H1 (cell line): ENCODE data around the gene OPRD1. TPM values are rescaled to one million over a fixed set of nuclear protein-coding genes. Genes with fewer than 3 reads are reported as not detected.

Experiments used
- CTCF ChIA-PET: fragments of 300-600 bp; sonication (Branson Sonifier 250); formaldehyde crosslinking; loops from one replicate; lab custom pipeline; 2021; ENCODE audit not compliant: partially characterized antibody; lab: Charles Lee
- POLR2A ChIA-PET: fragments of 300-600 bp; sonication (Branson Sonifier 250); formaldehyde crosslinking; loops from one replicate; lab custom pipeline; 2021; ENCODE audit warnings: inconsistent platforms; ENCODE audit not compliant: partially characterized antibody; lab: Charles Lee
- DNase-seq, 2 experiments: peaks; one replicate each; pipeline versions ENCODE4 v3.0.0 to v3.0.0-alpha.2; 2010 to 2022; ENCODE audit warnings: low spot score in 2 of 2, low read depth in 1 of 2, mixed read lengths in 1 of 2
- FAIRE-seq: peaks from 2 replicates; lab custom pipeline; 2011; peaks lifted over from hg19 to GRCh38; lab: Jason Lieb, UNC
- H2AFZ ChIP-seq: 2 replicates; pipeline ENCODE4 v1.8.1; 2012; ENCODE audit warnings: low read length, inconsistent platforms
- H2AK5ac ChIP-seq: 2 replicates; pipeline ENCODE4 v1.6.1; 2013; ENCODE audit warnings: low read depth, low read length
- H2BK120ac ChIP-seq: replicated peaks from 2 replicates; pipeline ENCODE3; 2013; ENCODE audit warnings: low read depth, low read length, inconsistent platforms
- H2BK12ac ChIP-seq: 2 replicates; pipeline ENCODE4 v1.6.1; 2013; ENCODE audit warnings: low read depth, low read length
- H2BK15ac ChIP-seq: 2 replicates; pipeline ENCODE4 v1.6.1; 2013; ENCODE audit warnings: low read length
- H2BK20ac ChIP-seq: 2 replicates; pipeline ENCODE4 v1.6.1; 2013; ENCODE audit warnings: low read length
- H2BK5ac ChIP-seq: 2 replicates; pipeline ENCODE4 v1.6.1; 2013; ENCODE audit warnings: low read depth, low read length
- H3K14ac ChIP-seq: 2 replicates; pipeline ENCODE4 v1.6.1; 2013; ENCODE audit warnings: inconsistent platforms; ENCODE audit not compliant: insufficient read length
- H3K18ac ChIP-seq: 2 replicates; pipeline ENCODE4 v1.6.1; 2013; ENCODE audit warnings: low read length; ENCODE audit errors: extremely low read depth
- H3K23ac ChIP-seq: 2 replicates; pipeline ENCODE4 v1.6.1; 2013; ENCODE audit warnings: inconsistent platforms; ENCODE audit not compliant: insufficient read length
- H3K23me2 ChIP-seq: 2 replicates; pipeline ENCODE4 v1.6.1; 2013; ENCODE audit warnings: low read depth, low read length
- H3K27ac ChIP-seq: 2 replicates; pipeline ENCODE4 v1.6.1; 2011; ENCODE audit warnings: low read depth, low read length, inconsistent platforms
- H3K27me3 ChIP-seq, 4 experiments: replicated peaks in 1 of 4; 1 replicate in 1 of 4; 2 replicates in 3 of 4; pipeline versions ENCODE4 v1.6.1 to v1.8.1; 2011 to 2013; ENCODE audit warnings: low read length in 3 of 4, mild to moderate bottlenecking in 3 of 4, inconsistent platforms in 2 of 4, mixed read lengths in 2 of 4, moderate library complexity in 1 of 4; ENCODE audit not compliant: control insufficient read depth in 3 of 4, insufficient read depth in 3 of 4; ENCODE audit errors: extremely low read depth in 1 of 4
- H3K36me3 ChIP-seq, 4 experiments: 2 replicates each; pipeline versions ENCODE4 v1.6.1 to v1.8.1; 2011 to 2013; ENCODE audit warnings: mild to moderate bottlenecking in 4 of 4, low read length in 3 of 4, moderate library complexity in 2 of 4, control low read depth in 1 of 4, inconsistent platforms in 1 of 4; ENCODE audit not compliant: insufficient read depth in 4 of 4, control insufficient read depth in 2 of 4
- H3K4ac ChIP-seq: replicated peaks from 2 replicates; pipeline ENCODE3; 2013; ENCODE audit warnings: low read length, low read depth, mixed read lengths, inconsistent platforms; ENCODE audit not compliant: insufficient read length
- H3K4me1 ChIP-seq, 4 experiments: replicated peaks in 1 of 4; 1 replicate in 1 of 4; 2 replicates in 3 of 4; pipeline versions ENCODE4 v1.6.1 to v1.8.1; 2011 to 2013; ENCODE audit warnings: low read length in 3 of 4, inconsistent platforms in 2 of 4, mixed read lengths in 1 of 4; ENCODE audit not compliant: insufficient read depth in 4 of 4, control insufficient read depth in 3 of 4
- H3K4me2 ChIP-seq, 2 experiments: 2 replicates each; pipeline versions ENCODE4 v1.6.1 to v1.8.1; 2011 to 2013; ENCODE audit warnings: low read depth in 2 of 2, low read length in 2 of 2, control low read depth in 1 of 2, inconsistent platforms in 1 of 2, mild to moderate bottlenecking in 1 of 2; ENCODE audit not compliant: insufficient read depth in 1 of 2
- H3K4me3 ChIP-seq, 4 experiments: fragments of 200-600, 300-600 bp in 1 of 4; sonication (generic), shearing (Covaris generic), sonication (Bioruptor Twin) in 1 of 4; 2 replicates each; pipeline versions ENCODE4 v1.5.1 to v1.8.1; 2011 to 2016; ENCODE audit warnings: low read length in 4 of 4, low read depth in 3 of 4, control low read depth in 2 of 4, inconsistent platforms in 2 of 4, mild to moderate bottlenecking in 2 of 4, mixed read lengths in 1 of 4, moderate library complexity in 1 of 4; ENCODE audit not compliant: insufficient read depth in 2 of 4; ENCODE audit errors: extremely low read depth in 1 of 4
- H3K56ac ChIP-seq: replicated peaks from 2 replicates; pipeline ENCODE3; 2013; ENCODE audit warnings: low read depth, mild to moderate bottlenecking, mixed read lengths, low read length, inconsistent platforms; ENCODE audit not compliant: insufficient read length
- H3K79me1 ChIP-seq: 2 replicates; pipeline ENCODE4 v1.6.1; 2013; ENCODE audit warnings: low read depth, low read length, control low read depth
- H3K79me2 ChIP-seq, 2 experiments: 2 replicates each; pipeline versions ENCODE4 v1.6.1 to v1.8.1; 2012 to 2013; ENCODE audit warnings: low read length in 2 of 2, mild to moderate bottlenecking in 2 of 2, inconsistent platforms in 1 of 2; ENCODE audit not compliant: insufficient read depth in 2 of 2, control insufficient read depth in 1 of 2
- H3K9ac ChIP-seq, 4 experiments: replicated peaks in 1 of 4; 1 replicate in 1 of 4; 2 replicates in 3 of 4; pipeline versions ENCODE4 v1.6.1 to v1.8.1; 2011 to 2013; ENCODE audit warnings: low read depth in 3 of 4, low read length in 3 of 4, control low read depth in 2 of 4, mild to moderate bottlenecking in 2 of 4, moderate library complexity in 2 of 4, inconsistent platforms in 1 of 4; ENCODE audit errors: extremely low read depth in 1 of 4
- H3K9me3 ChIP-seq, 2 experiments: 2 replicates each; pipeline versions ENCODE4 v1.6.1 to v1.8.1; 2012 to 2013; ENCODE audit warnings: mild to moderate bottlenecking in 2 of 2, moderate library complexity in 2 of 2, control low read depth in 1 of 2, inconsistent platforms in 1 of 2, low read depth in 1 of 2, low read length in 1 of 2, mixed read lengths in 1 of 2; ENCODE audit not compliant: insufficient read depth in 2 of 2
- H4K20me1 ChIP-seq, 2 experiments: replicated peaks in 1 of 2; 2 replicates each; pipeline versions ENCODE3 to v1.8.1; 2011 to 2013; ENCODE audit warnings: inconsistent platforms in 2 of 2, low read length in 2 of 2, mild to moderate bottlenecking in 1 of 2; ENCODE audit not compliant: insufficient read depth in 2 of 2, control insufficient read depth in 1 of 2
- H4K5ac ChIP-seq: 2 replicates; pipeline ENCODE4 v1.6.1; 2013; ENCODE audit warnings: low read length, low read depth, mixed read lengths, inconsistent platforms; ENCODE audit not compliant: insufficient read length
- H4K8ac ChIP-seq: 2 replicates; pipeline ENCODE4 v1.8.0; 2013; ENCODE audit warnings: mild to moderate bottlenecking, moderate library complexity, low read length, inconsistent platforms; ENCODE audit not compliant: insufficient read depth; ENCODE audit errors: extremely low read depth
- H4K91ac ChIP-seq: replicated peaks from 2 replicates; pipeline ENCODE3; 2013; ENCODE audit warnings: low read length, mixed read lengths, inconsistent platforms; ENCODE audit not compliant: insufficient read length
- ATF3 ChIP-seq: IDR thresholded peaks from 2 replicates; pipeline ENCODE4 v1.6.1; 2011; ENCODE audit warnings: low read depth, mild to moderate bottlenecking, low read length; ENCODE audit not compliant: insufficient read depth
- BCL11A ChIP-seq, 2 experiments: IDR thresholded peaks; one replicate each; pipeline ENCODE4 v1.6.1; 2011; ENCODE audit warnings: low read depth in 2 of 2, low read length in 2 of 2, mild to moderate bottlenecking in 2 of 2
- CBX8 ChIP-seq: fragments of 300-800, 300-1000 bp; sonication (generic); IDR thresholded peaks from 2 replicates; pipeline ENCODE4 v1.7.1; 2016; ENCODE audit warnings: low read depth, low read length, borderline replicate concordance
- CHD1 ChIP-seq: IDR thresholded peaks from 2 replicates; pipeline ENCODE4 v1.6.1; 2012; ENCODE audit warnings: low read depth, low read length, improper control_type of control experiment
- CREB1 ChIP-seq: IDR thresholded peaks from 2 replicates; pipeline ENCODE4 v1.6.1; 2012; ENCODE audit warnings: inconsistent platforms
- GTF2F1 ChIP-seq: IDR thresholded peaks from 2 replicates; pipeline ENCODE4 v1.6.1; 2012; ENCODE audit warnings: low read depth, low read length, improper control_type of control experiment, borderline replicate concordance
- JUN ChIP-seq: IDR thresholded peaks from 2 replicates; pipeline ENCODE4 v1.6.1; 2011; ENCODE audit warnings: low read depth, mild to moderate bottlenecking, improper control_type of control experiment, low read length
- TAF7 ChIP-seq: optimal IDR thresholded peaks from 2 replicates; pipeline ENCODE3; 2011; ENCODE audit warnings: low read depth, mild to moderate bottlenecking, inconsistent platforms, low read length, moderate library complexity, borderline replicate concordance
- TCF12 ChIP-seq: IDR thresholded peaks from 2 replicates; pipeline ENCODE4 v1.6.1; 2011; ENCODE audit warnings: low read depth, mild to moderate bottlenecking, low read length
- WGBS, 2 experiments: shearing (Covaris generic) in 1 of 2; methylation state at CpG; one replicate each; pipeline versions ENCODE4 v1.1.6 to v1.1.7; 2013 to 2015; ENCODE audit warnings: low lambda C conversion rate in 2 of 2, mixed read lengths in 2 of 2, inconsistent platforms in 1 of 2, low coverage in 1 of 2, missing lambda C conversion rate in 1 of 2; ENCODE audit not compliant: insufficient replicate concordance in 2 of 2, insufficient coverage in 1 of 2, insufficient read length in 1 of 2; ENCODE audit errors: extremely low coverage in 1 of 2, missing lambda C conversion rate in 1 of 2; 5-methylcytosine and 5-hydroxymethylcytosine counted together
- polyA plus RNA-seq, 7 experiments: library from polyadenylated mRNA; depleted of rRNA in 3 of 7; stranded (reverse) in 5 of 7; unstranded in 2 of 7; fragments of >200 nt in 5 of 7; fragments of 200-250 nt in 2 of 7; gene quantifications; 1 replicate in 5 of 7; 2 replicates in 1 of 7; 4 replicates in 1 of 7; pipeline versions ENCODE4 v1.2.1 to v1.2.3, GENCODE V29; 2011 to 2013; ENCODE audit warnings: missing spikeins in 2 of 7, mixed read lengths in 2 of 7
- total RNA-seq: library from RNA; stranded (reverse); fragmentation: NEBNext Ultra II Directional; extraction: Animal tissue kit (Norgen Biotek cat#: 25700); gene quantifications from 2 replicates; pipeline ENCODE4 v1.2.1, GENCODE V29; 2021

The OPRD1 gene
- total and polyA plus RNA-seq, 2 of the 8 experiments (the other 6 are each of a cell fraction or from before 2014, with no cell fraction given): 2.6 to 3.7 TPM

GRCh38 chr1:28770601-28771165 is 41.3 kb upstream of the OPRD1 start:
- FAIRE-seq (no peak), DNase-seq (no peak)
- Histone ChIP-seq H4K91ac (no peak overlapping the region), H3K27me3 (no peaks in the 10 kb centered on the region), H2BK5ac (no peak overlapping the region), H3K4me2 (no peak overlapping the region), H3K23me2 (no peaks in the 10 kb centered on the region; the same call in 1 of the 2 replicates), H3K56ac (no peak overlapping the region), H4K8ac (no peak overlapping the region), H2BK15ac (no peak overlapping the region), H3K9me3 (no peaks in the 10 kb centered on the region), H3K4me3 (no peak overlapping the region), H3K14ac (no peak overlapping the region), H3K23ac (no peak overlapping the region), H2BK120ac (no peak overlapping the region), H4K5ac (no peak overlapping the region), H3K9ac (no peak overlapping the region), H2AFZ (no peak overlapping the region), H3K27ac (no peak overlapping the region), H3K4me1 (no peaks in the 10 kb centered on the region), H4K20me1 (peaks cover 13 to 18% of the 10 kb centered on the region in 2 experiments), H2AK5ac (no peak overlapping the region), H2BK20ac (no peak overlapping the region), H3K4ac (no peak overlapping the region), H3K18ac (no peak overlapping the region), H3K79me1 (no peaks in the 10 kb centered on the region; the same call in 1 of the 2 replicates), H3K36me3 (peaks cover 0 to 41% (median 9%) of the 10 kb centered on the region in 4 experiments; a peak in 6 of 8 replicates), H2BK12ac (no peak overlapping the region), H3K79me2 (peaks cover 10 to 31% of the 10 kb centered on the region in 2 experiments)
- ChIA-PET CTCF (interaction anchor here (0.6 to 0.7 kb wide), 2 partner anchors 23 to 989 kb away, joined by 3 to 4 read pairs; no protein-coding TSS in a partner anchor), POLR2A (interaction anchor here (0.6 to 3.0 kb wide), 8 partner anchors 11 to 122 kb away, joined by 4 to 12 read pairs (median 8); partner anchors contain the start of genes RNU11 and YTHDF2)
- 82% methylated on average over 3 of the region's 3 CpGs; no CpG with 5 or more reads in 1 of the 2 experiments for WGBS, 2 experiments
- no peak for TF ChIP-seq TCF12
- no peak for TF ChIP-seq CBX8
- no peak for TF ChIP-seq JUN
- TF ChIP-seq TAF7: no peak
- no peak for TF ChIP-seq CREB1
- TF ChIP-seq BCL11A (IDR thresholded peaks at IDR 0.05; ENCODE audit: low read depth in 2 of 2, low read length in 2 of 2): no peak
- no peak for TF ChIP-seq ATF3
- TF ChIP-seq CHD1: no peak
- TF ChIP-seq GTF2F1: no peak
